GM13976 (cell line): ENCODE data around the gene ARHGAP15.

Experiments
- DNase-seq: peaks from one replicate; pipeline ENCODE4 v3.0.0; 2012; ENCODE audit warnings: low spot score
- in situ Hi-C: fragments of 300-500 bp; cut with MboI; formaldehyde crosslinking; loops from one replicate; pipeline ENCODE4 v1.12.0; 2022; ENCODE audit warnings: low sequenced_read_pairs, mixed read lengths, inconsistent platforms; ENCODE audit not compliant: unreplicated experiment
- TF ChIP-seq, protein P1 (sequence below): IDR thresholded peaks from 2 replicates; pipeline ENCODE4 v1.5.1; 2012; ENCODE audit warnings: borderline replicate concordance, mild to moderate bottlenecking; ENCODE audit not compliant: insufficient read depth; ENCODE audit errors: extremely low read depth, missing control alignments, control extremely low read depth

Gene ARHGAP15

GRCh38 chr2:143764261-143764660 is 635.0 kb downstream of the ARHGAP15 start:
- in situ Hi-C loops: no loop called here
- no peak for DNase-seq
- TF ChIP-seq, protein P1, sequence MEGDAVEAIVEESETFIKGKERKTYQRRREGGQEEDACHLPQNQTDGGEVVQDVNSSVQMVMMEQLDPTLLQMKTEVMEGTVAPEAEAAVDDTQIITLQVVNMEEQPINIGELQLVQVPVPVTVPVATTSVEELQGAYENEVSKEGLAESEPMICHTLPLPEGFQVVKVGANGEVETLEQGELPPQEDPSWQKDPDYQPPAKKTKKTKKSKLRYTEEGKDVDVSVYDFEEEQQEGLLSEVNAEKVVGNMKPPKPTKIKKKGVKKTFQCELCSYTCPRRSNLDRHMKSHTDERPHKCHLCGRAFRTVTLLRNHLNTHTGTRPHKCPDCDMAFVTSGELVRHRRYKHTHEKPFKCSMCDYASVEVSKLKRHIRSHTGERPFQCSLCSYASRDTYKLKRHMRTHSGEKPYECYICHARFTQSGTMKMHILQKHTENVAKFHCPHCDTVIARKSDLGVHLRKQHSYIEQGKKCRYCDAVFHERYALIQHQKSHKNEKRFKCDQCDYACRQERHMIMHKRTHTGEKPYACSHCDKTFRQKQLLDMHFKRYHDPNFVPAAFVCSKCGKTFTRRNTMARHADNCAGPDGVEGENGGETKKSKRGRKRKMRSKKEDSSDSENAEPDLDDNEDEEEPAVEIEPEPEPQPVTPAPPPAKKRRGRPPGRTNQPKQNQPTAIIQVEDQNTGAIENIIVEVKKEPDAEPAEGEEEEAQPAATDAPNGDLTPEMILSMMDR: no peak

DNA sequence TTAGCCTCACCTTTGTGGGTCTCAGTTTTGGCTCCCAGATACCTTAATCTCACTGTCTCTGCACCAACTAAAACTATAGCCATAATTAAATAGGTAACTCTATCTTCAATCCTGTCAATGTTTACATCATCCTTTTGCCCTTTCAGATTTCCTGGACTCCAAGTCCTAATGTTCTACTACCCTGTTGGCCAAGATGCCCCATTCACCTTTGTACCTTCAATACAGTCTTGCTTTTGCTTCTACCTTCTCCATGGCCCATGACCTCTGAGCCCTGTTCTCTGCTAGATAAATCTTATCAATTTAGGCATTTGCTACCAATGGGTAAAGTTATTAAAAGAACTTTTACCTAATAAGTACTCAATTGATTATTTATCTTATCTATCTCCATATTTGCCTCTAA is 635.5 kb downstream of the ARHGAP15 start:
- no peak for DNase-seq
- in situ Hi-C loops: no loop called here

GRCh38 chr2:143768991-143769390 is 639.8 kb downstream of the ARHGAP15 start:
- in situ Hi-C loops: no loop called here
- TF ChIP-seq, protein P1: no peak

More for the DNA sequence above, 635.5 kb downstream of the ARHGAP15 start:
- TF ChIP-seq, protein P1: no peak

GRCh38 chr2:143771939-143772338 is 642.7 kb downstream of the ARHGAP15 start:
- no peak for DNase-seq
- in situ Hi-C loops: no loop called here
- TF ChIP-seq, protein P1: no peak

More at GRCh38 chr2:143768991-143769390, 639.8 kb downstream of the ARHGAP15 start:
- no peak for DNase-seq

GRCh38 chr2:143776526-143777297 is 647.5 kb downstream of the ARHGAP15 start:
- DNase-seq: no peak
- TF ChIP-seq, protein P1: no peak
- in situ Hi-C loops: no loop called here

- DNase-seq: no peak
- TF ChIP-seq, protein P1: no peak
- in situ Hi-C loops: no loop called here
Measured at GRCh38 chr2:143779021-143779420, 649.8 kb downstream of the ARHGAP15 start.
